HG03103 (cell line): ENCODE measurements around the gene ERGIC3.

Experiments used
- ATAC-seq: cut with Tn5 transposase; IDR thresholded peaks from one replicate; pipeline ENCODE4 v1.9.1; 2021; ENCODE audit warnings: low read depth; ENCODE audit not compliant: unreplicated experiment

The ERGIC3 gene

GRCh38 chr20:35560105-35560511 lies 18.2 kb downstream of the ERGIC3 start:
- ATAC-seq, result no peak

GRCh38 chr20:35560541-35560940 lies 18.7 kb downstream of the ERGIC3 start:
- no peak for ATAC-seq

- ATAC-seq, result no peak
These were observed 19.4 kb downstream of the ERGIC3 start for GRCh38 chr20:35561268-35561667.

- ATAC-seq, result no peak
These were observed 19.8 kb downstream of the ERGIC3 start for GRCh38 chr20:35561671-35562070.

GRCh38 chr20:35562541-35563110 lies 20.7 kb downstream of the ERGIC3 start:
- ATAC-seq, result no peak

GRCh38 chr20:35563834-35564233 lies 22.0 kb downstream of the ERGIC3 start:
- no peak for ATAC-seq

GRCh38 chr20:35564905-35565304 lies 23.0 kb downstream of the ERGIC3 start:
- ATAC-seq, result no peak

- ATAC-seq, result no peak
These were observed 26.8 kb downstream of the ERGIC3 start for GRCh38 chr20:35568645-35569044.

- no peak for ATAC-seq
These were observed 29.7 kb downstream of the ERGIC3 start for GRCh38 chr20:35571555-35571954.

- no peak for ATAC-seq
These were observed 31.0 kb downstream of the ERGIC3 start for GRCh38 chr20:35572838-35573237.

- ATAC-seq, result no peak
These were observed 34.1 kb downstream of the ERGIC3 start for GRCh38 chr20:35575958-35576357.

- ATAC-seq, result no peak
These were observed 34.9 kb downstream of the ERGIC3 start for GRCh38 chr20:35576816-35577215.

GRCh38 chr20:35578469-35578868 lies 36.6 kb downstream of the ERGIC3 start:
- ATAC-seq, result no peak

GRCh38 chr20:35579196-35579595 lies 37.3 kb downstream of the ERGIC3 start:
- ATAC-seq, result no peak

- no peak for ATAC-seq
These were observed 40.3 kb downstream of the ERGIC3 start for GRCh38 chr20:35582131-35582530.

- no peak for ATAC-seq
These were observed 41.0 kb downstream of the ERGIC3 start for GRCh38 chr20:35582741-35583404.

- ATAC-seq, result no peak
These were observed 42.0 kb downstream of the ERGIC3 start for GRCh38 chr20:35583636-35584560.

- no peak for ATAC-seq
These were observed 45.0 kb downstream of the ERGIC3 start for GRCh38 chr20:35586751-35587425.

- no peak for ATAC-seq
These were observed 45.6 kb downstream of the ERGIC3 start for GRCh38 chr20:35587436-35587835.

- no peak for ATAC-seq
These were observed 46.5 kb downstream of the ERGIC3 start for GRCh38 chr20:35588397-35588796.
